Stimulated activated naive B cell treated with anti-CD40 and anti-IgM and Interleukin-4, amounts not matched to agents 10 μg/mL and 1 μg/mL and 100 μg/mL, for 72 hours (primary cell): ENCODE results near the gene KRTAP29-1.
"Not testable (repeated sequence)": the region's sequence is repeated elsewhere in the genome, so short reads cannot be mapped to it uniquely, and the experiment has no call there.

ENCODE experiments used
- ATAC-seq, 2 donors: fragments of 150-1000 bp; cut with Tn5 transposase; replicated peaks; 2 replicates each; pipeline ENCODE4 v1.10.0; 2021; ENCODE audit warnings: moderate library complexity in 1 of 2
- DNase-seq: peaks from one replicate; pipeline ENCODE4 v3.0.0; 2021
- H3K27ac Mint-ChIP-seq: one replicate; pipeline ENCODE4 v1.8.0; 2022; ENCODE audit warnings: mild to moderate bottlenecking, mixed read lengths
- H3K27me3 Mint-ChIP-seq, 2 donors: one replicate each; pipeline ENCODE4 v1.8.0; 2022; ENCODE audit warnings: mixed read lengths in 2 of 2
- H3K36me3 Mint-ChIP-seq, 2 donors: one replicate each; pipeline ENCODE4 v1.8.0; 2022; ENCODE audit warnings: mixed read lengths in 2 of 2, mild to moderate bottlenecking in 1 of 2
- H3K4me1 Mint-ChIP-seq, 2 donors: one replicate each; pipeline ENCODE4 v1.8.0; 2022; ENCODE audit warnings: mixed read lengths in 2 of 2, mild to moderate bottlenecking in 1 of 2
- H3K4me3 Mint-ChIP-seq, 2 donors: one replicate each; pipeline ENCODE4 v1.8.0; 2022; ENCODE audit warnings: mild to moderate bottlenecking in 2 of 2, mixed read lengths in 2 of 2, moderate library complexity in 1 of 2
- H3K9me3 Mint-ChIP-seq, 2 donors: one replicate each; pipeline ENCODE4 v1.8.0; 2022; ENCODE audit warnings: mixed read lengths in 2 of 2, mild to moderate bottlenecking in 1 of 2

Gene KRTAP29-1, protein sequence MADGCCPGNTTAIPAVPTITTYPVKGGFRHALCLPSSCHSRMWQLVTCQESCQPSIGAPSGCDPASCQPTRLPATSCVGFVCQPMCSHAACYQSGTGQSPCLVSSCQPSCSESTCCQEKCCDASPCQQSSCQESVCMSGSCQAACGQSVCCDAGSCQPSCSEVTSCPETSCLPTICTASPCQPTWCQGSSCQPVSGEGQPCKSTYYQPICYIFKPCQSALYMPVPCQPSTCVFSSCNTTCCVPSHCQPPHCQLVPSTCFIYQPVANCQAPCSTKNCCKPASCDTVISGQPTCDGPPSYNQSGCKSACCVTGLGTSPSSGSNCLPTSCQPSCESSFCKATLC

DNA sequence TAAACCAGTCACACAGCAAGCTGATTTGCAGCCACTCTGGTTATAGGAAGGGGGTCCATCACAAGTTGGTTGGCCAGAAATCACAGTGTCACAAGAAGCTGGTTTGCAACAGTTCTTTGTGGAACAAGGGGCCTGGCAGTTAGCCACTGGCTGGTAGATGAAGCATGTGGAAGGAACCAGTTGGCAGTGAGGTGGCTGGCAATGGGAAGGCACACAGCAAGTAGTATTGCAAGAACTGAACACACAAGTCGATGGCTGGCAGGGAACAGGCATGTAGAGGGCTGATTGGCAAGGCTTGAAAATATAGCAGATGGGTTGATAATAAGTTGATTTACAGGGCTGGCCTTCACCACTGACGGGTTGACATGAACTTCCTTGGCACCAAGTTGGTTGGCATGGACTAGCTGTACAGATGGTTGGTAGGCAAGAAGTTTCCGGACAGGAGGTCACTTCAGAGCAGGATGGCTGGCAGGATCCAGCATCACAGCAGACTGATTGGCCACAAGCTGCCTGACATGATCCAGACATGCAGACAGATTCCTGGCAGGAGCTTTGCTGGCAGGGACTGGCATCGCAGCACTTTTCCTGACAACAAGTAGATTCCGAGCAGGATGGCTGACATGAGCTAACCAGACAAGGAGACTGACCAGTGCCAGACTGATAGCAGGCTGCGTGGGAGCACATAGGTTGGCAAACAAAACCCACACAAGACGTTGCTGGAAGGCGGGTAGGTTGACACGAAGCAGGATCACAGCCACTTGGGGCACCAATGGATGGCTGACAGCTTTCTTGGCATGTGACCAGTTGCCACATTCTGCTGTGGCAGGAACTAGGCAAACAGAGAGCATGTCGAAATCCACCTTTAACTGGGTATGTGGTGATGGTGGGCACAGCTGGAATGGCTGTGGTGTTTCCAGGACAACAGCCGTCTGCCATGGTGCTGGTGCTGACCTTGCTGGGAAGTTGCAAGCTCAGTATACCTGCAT, at the start of gene KRTAP29-1:
KRTAP29-1 (minus strand) TSS at position 936 of the 986 bp plus-strand sequence; CDS start at position 936, 0 bp downstream.
- Mint-ChIP-seq H3K9me3 (no peaks in the 10 kb centered on the region), H3K4me3 (no peak within 1 kb of the TSS), H3K27ac (no peak within 1 kb of the TSS), H3K27me3 (no peaks in the 10 kb centered on the region), H3K4me1 (peaks cover 10 to 17% of the 10 kb centered on the region in 2 donors), H3K36me3 (peaks cover 0 to 4% of the 10 kb centered on the region in 2 donors)
- no peak for DNase-seq
- ATAC-seq: no peak

DNA sequence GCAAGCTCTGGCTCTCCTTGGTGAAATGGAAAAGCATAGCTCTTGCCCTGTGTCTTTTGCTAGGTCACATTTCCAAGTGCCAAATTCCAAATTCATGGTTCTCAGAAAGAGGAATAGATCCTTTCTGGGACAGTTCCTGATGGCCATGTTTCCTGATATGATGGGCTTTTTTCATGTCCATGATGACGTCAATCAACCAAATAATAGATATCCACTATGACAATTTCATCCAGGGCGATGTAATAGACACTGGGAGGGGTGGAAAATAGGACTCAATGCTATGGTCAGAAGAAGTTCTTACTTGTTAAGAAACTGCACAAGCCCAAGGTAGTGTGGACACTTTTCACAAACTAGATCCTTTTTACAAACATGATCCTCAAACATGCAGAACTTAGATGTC, 48.5 kb upstream of the KRTAP29-1 start:
- H3K9me3 Mint-ChIP-seq: no peaks in the 10 kb centered on the region
- DNase-seq (no peak), ATAC-seq (no peak)
- H3K27ac Mint-ChIP-seq: no peak overlapping the region
- no peaks in the 10 kb centered on the region for H3K4me1 Mint-ChIP-seq
- H3K27me3 Mint-ChIP-seq: peaks cover 17 to 33% of the 10 kb centered on the region in 2 donors
- no peak overlapping the region for H3K4me3 Mint-ChIP-seq
- no peaks in the 10 kb centered on the region for H3K36me3 Mint-ChIP-seq

DNA sequence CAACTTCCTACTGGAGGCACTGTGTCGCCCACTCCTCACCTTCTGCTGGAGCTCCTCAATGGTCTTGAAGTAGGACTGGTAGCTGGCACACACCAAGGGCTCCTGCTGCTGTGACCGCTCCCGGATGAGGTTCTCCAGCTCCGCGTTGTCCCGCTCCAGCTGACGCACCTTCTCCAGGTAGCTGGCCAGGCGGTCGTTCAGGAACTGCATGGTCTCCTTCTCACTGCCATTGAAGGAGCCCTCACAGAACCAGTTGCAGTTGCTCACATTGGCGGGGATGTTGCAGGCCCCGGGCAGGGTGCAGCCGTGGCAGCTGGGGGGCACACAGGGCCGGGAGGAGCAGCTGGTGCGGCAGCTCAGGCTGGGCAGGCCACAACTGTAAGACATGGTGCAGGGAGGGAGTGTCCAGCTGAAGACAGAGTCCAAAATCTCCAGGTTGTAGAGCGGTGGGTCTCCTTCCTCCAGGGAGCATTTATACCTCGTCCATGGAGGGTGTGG, 47.8 kb upstream of the KRTAP29-1 start, which contains the start of gene KRT33A:
KRT33A (minus strand) TSS at position 448 of the 498 bp plus-strand sequence; CDS start at position 387, 61 bp downstream.
- H3K9me3 Mint-ChIP-seq, H3K27ac Mint-ChIP-seq, H3K4me3 Mint-ChIP-seq, ATAC-seq, H3K36me3 Mint-ChIP-seq, DNase-seq, H3K4me1 Mint-ChIP-seq: not testable (repeated sequence)
- peaks cover 17 to 32% of the 10 kb centered on the region in 2 donors for H3K27me3 Mint-ChIP-seq

DNA sequence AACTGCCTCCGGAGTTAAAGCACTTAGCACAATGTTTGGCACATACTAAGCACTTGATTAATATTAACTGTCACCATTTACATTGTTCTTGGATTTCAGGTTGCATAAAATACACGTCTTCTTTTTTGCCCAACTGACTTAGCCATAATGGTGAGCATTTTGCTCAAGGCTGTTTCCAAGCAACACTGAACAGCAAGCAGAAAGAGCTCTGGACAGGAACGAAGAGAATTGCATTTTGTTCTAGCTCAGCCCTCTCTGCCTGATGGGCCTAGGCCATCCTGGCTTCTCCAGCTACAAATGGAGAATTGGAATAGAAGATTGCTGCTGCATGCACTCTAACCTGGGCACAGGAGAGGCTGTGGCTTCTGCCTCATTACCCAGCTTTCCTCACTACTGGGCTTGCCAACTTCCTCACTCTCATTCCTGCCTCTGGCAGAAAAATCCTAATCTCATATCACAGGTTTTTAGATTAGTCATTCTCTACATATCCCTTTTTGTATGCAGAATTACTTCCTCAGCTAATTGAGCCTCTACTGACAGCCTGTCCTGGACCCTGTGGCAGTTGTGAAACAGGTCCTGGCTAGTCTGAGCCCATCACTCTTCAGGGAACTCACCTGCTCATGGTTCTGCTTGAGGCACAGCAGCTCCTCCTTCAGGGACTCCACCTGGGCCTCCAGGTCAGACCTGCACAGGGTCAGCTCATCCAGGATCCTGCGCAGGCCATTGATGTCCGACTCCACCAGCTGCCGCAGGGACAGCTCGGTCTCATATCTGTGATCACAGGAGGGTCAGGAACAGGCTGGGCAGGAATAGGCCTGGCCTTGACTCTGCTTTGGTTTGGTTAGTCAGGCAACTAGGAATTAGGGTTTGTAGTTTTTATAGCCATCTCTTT, 45.5 kb upstream of the KRTAP29-1 start:
- Mint-ChIP-seq H3K9me3 (peaks cover 2 to 3% of the 10 kb centered on the region in 2 donors), H3K27ac (no peak overlapping the region), H3K36me3 (peaks cover 2 to 3% of the 10 kb centered on the region in 2 donors), H3K27me3 (peaks cover 17 to 36% of the 10 kb centered on the region in 2 donors), H3K4me3 (no peak overlapping the region), H3K4me1 (no peaks in the 10 kb centered on the region)
- ATAC-seq (no peak), DNase-seq (no peak)

DNA sequence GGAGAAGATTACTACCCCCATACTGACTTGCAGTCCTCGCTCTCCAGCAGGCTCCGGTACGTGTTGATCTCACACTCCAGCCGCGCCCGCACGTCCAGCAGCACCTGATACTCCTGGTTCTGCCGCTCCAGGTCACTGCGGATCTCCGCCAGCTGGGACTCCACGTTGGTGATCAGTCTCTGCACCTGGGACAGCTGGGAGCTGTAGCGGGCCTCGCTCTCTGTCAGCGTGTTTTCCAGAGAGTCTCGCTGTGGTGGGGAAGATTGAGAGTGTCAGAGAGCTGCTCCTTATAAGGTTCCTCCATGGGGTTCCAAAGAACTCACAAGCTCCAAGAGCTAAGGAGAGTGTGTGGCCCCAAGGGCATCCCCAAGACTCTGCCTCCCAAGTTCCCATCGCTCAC, 43.8 kb upstream of the KRTAP29-1 start:
- not testable (repeated sequence) for H3K27ac Mint-ChIP-seq, ATAC-seq, H3K4me3 Mint-ChIP-seq, DNase-seq, H3K36me3 Mint-ChIP-seq, H3K4me1 Mint-ChIP-seq
- Mint-ChIP-seq H3K9me3 (peaks cover 10% of the 10 kb centered on the region in 2 donors), H3K27me3 (peaks cover 7 to 26% of the 10 kb centered on the region in 2 donors)

DNA sequence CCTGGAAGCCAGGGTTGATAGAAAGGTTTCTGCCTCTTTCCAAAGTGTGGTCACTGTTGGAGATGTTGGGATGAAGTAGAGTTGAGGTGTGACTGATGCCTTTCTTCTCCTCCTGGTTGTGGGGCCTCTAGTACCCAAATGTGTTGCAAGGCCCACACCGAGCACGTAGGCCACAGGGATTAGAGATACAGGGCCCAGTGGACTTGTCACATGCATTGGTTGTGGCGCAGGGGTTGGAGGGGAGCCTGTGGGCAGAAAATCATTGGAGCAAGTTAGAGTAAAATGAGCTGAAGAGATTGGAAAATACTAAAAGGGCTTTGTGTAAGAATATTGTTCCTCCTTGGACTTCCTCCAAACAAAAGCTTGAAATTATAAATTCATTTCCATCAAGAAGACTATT, 43.3 kb upstream of the KRTAP29-1 start:
- Mint-ChIP-seq H3K36me3 (peaks cover 3 to 5% of the 10 kb centered on the region in 2 donors), H3K4me3 (no peak overlapping the region), H3K27me3 (peaks cover 7 to 22% of the 10 kb centered on the region in 2 donors), H3K9me3 (peaks cover 10% of the 10 kb centered on the region in 2 donors), H3K27ac (no peak overlapping the region), H3K4me1 (peaks cover 0 to under 1% of the 10 kb centered on the region in 2 donors)
- DNase-seq: no peak
- ATAC-seq: no peak

DNA sequence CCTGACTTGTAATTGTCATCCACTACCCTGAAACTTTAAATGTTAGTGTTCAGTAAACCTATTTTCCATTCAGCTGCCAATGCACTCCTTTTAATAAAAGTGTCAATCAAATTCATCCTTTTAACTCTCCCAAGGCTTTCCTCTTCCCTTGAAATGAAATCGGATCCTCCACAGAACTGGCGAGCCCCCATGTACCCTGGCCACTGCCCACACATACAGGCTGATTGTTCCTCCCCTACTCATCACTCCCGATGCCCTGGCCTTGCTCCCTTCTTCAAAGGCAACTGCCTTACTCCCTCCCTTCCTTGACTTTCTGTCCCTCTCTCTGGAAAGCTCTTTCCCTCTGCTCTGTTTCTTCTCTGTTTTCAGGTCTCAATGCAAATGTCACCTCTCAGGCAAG, 40.4 kb upstream of the KRTAP29-1 start:
- Mint-ChIP-seq H3K9me3 (peaks cover 10% of the 10 kb centered on the region in 2 donors), H3K4me1 (peaks cover 14 to 15% of the 10 kb centered on the region in 2 donors), H3K4me3 (no peak overlapping the region), H3K27me3 (peaks cover 7 to 18% of the 10 kb centered on the region in 2 donors), H3K27ac (no peak overlapping the region), H3K36me3 (peaks cover 3 to 5% of the 10 kb centered on the region in 2 donors)
- DNase-seq (no peak), ATAC-seq (no peak)

DNA sequence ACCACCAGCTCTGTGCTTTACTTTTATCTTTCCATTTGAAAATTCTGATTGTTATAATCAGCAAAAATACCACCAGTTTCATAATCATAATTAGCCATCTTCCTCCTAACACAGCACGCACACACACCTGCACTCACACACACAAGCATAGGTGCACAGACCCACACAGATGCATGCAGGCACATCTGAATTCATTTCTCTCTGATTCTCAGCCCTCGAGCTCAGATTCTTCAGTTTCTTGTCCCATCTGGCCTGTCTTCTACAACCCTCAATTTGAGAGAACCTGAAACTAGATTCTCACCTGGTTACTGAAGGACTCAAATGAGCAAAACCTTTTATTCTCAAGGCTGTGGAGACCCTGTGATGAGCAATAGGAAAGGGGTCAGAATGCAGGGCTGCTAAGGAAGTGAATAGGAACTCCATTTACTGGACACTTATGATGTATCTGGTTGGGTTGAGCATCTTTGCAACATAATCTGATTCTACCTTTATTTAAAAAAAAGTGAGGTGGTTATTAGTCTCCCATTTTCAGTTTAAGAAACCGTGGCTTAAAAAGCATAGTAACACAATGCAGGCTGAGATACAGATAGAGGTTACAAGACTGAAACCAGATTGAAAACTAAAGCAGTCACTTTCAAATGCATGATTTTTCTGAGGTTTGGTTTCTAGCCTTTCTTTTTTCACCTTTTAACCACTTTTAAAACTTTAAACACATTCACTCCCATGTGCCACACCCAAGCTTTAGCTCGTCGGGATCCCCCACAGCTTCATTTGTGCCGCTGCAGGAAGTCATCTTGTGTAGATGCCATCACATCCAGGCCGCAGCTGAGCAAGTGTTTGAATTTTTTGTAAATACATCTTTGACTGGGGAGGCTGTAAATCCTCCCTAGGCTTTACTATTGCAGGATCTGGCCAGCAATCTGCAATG, 38.5 kb upstream of the KRTAP29-1 start:
- Mint-ChIP-seq H3K4me1 (peaks cover 14 to 15% of the 10 kb centered on the region in 2 donors), H3K27me3 (peaks cover 4 to 12% of the 10 kb centered on the region in 2 donors), H3K36me3 (peaks cover 3 to 5% of the 10 kb centered on the region in 2 donors), H3K4me3 (no peak overlapping the region), H3K9me3 (peaks cover 10% of the 10 kb centered on the region in 2 donors), H3K27ac (no peak overlapping the region)
- ATAC-seq (no peak), DNase-seq (no peak)

DNA sequence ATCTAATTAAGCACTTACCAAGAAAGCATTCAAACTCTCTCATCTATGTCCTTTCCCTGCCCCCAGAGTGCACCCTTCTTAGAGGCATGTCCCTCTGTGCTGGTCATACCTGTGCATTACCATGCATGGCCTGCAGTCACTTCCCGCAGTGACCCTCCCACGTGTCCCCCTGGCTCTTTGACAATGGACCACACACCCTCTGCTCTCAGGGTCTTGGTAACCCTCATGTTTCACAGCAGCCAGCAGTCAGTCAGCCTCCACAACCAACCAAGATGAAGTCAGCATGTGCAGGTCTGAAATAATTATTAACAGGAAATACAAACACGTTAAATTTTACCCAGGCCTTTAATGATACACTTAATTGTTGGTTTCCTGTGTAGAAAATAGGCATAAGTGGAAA, 37.8 kb upstream of the KRTAP29-1 start:
- peaks cover 3 to 5% of the 10 kb centered on the region in 2 donors for H3K36me3 Mint-ChIP-seq
- ATAC-seq (no peak), DNase-seq (no peak)
- H3K4me3 Mint-ChIP-seq: no peak overlapping the region
- H3K4me1 Mint-ChIP-seq: peaks cover 14 to 15% of the 10 kb centered on the region in 2 donors
- H3K9me3 Mint-ChIP-seq: peaks cover 10% of the 10 kb centered on the region in 2 donors
- peaks cover 8 to 16% of the 10 kb centered on the region in 2 donors for H3K27me3 Mint-ChIP-seq
- no peak overlapping the region for H3K27ac Mint-ChIP-seq

DNA sequence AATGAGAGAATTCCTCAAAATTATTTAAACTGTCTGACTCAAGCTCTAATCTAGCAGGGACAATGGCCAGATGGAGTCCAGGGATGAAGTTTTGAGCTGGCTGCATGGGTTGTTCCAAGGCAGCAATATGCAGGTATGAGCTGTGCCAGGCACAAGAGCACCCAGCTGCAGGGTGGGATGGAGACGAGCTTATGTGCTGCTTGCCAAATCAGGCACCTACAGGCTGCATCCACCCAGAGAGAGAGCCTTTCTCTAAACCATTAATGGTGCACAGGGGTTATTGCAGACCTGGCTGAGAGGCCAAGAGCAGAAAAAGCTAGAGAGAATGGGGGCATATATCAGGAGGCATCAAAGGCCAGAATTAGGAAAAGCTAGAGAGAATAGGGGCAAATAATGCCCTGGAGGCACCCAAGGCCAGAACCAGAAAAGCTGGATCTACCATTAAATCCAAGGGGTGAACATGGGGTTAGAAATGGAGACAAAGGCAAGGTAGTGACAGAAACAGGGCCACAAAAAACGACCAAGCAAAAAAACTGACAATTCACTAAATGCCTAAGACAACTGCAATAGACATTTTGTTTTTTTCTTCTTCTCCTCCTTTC, 37.0 kb upstream of the KRTAP29-1 start:
- DNase-seq (no peak), ATAC-seq (no peak)
- Mint-ChIP-seq H3K4me1 (peaks cover 16% of the 10 kb centered on the region in 2 donors), H3K27me3 (peaks cover 13 to 24% of the 10 kb centered on the region in 2 donors), H3K36me3 (peaks cover 3 to 5% of the 10 kb centered on the region in 2 donors), H3K27ac (no peak overlapping the region), H3K9me3 (peaks cover 10% of the 10 kb centered on the region in 2 donors), H3K4me3 (no peak overlapping the region)

DNA sequence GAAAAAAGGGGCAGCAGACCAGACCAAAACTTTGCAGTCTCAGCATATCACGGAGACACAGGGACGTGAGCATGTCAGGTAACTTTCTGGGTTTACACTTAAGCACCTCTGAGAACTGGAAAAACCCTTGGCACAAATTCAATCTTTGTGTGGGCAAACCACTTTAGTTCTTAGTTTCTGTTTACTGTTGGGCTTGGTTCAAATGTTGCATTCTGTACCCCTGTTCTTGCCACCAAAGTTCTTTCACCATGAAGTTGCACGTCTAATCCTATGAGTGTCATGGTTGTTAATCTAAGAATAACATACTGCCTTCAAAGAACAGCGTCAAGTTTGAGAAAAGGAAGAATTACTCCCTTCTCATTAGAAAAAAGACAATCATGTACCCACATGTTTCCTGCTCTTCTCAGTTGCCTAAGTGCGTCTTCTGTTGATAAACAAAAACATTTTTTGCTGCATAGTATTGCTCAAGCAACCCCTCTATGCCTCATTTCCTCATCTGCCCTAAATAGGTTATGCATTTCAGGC, 36.4 kb upstream of the KRTAP29-1 start:
- no peak overlapping the region for H3K4me3 Mint-ChIP-seq
- no peak for DNase-seq
- H3K9me3 Mint-ChIP-seq: peaks cover 10 to 12% of the 10 kb centered on the region in 2 donors
- peaks cover 16 to 28% of the 10 kb centered on the region in 2 donors for H3K27me3 Mint-ChIP-seq
- no peak overlapping the region for H3K27ac Mint-ChIP-seq
- peaks cover 19 to 22% of the 10 kb centered on the region in 2 donors for H3K4me1 Mint-ChIP-seq
- peaks cover 3 to 5% of the 10 kb centered on the region in 2 donors for H3K36me3 Mint-ChIP-seq
- peak in 1 of 2 donors; percentile 36 for ATAC-seq

DNA sequence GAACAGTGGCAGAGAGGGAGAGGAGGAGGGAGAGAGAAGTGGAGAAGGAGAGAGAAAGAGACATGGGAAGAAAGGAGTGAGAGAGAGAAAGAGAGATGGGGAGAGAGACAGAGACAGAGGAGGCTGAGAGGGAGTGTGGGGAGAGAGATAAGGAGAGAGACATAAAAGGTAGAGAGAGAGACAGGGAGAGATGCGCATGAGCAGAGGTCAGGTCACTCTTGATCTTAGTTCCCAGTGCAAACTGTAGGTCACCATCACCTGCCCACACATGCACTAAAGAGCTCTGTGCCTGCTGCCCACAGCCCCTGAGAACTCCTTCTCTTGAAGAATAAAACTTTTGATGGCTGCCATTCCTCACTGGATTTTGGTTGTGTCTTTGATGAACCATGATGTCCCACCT, 33.1 kb upstream of the KRTAP29-1 start:
- Mint-ChIP-seq H3K4me1 (peaks cover 22 to 26% of the 10 kb centered on the region in 2 donors), H3K4me3 (no peak overlapping the region), H3K27me3 (peaks cover 25 to 29% of the 10 kb centered on the region in 2 donors), H3K9me3 (peaks cover 0 to 6% of the 10 kb centered on the region in 2 donors), H3K27ac (no peak overlapping the region), H3K36me3 (no peaks in the 10 kb centered on the region)
- ATAC-seq: no peak
- DNase-seq: no peak
